Prostate gland (tissue), 2 donors: Measurements from ENCODE around the gene CEP126. TPM values are rescaled to one million over a fixed set of nuclear protein-coding genes. Genes with fewer than 3 reads are reported as not detected.
"Not testable (repeated sequence)": the region's sequence is repeated elsewhere in the genome, so short reads cannot be mapped to it uniquely, and the experiment has no call there.

ENCODE experiments used
- DNase-seq: peaks from one replicate; pipeline ENCODE4 v3.0.0-alpha.2; 2019; ENCODE audit warnings: low spot score
- H3K27ac ChIP-seq, 2 donors: fragments of 200-600 bp; sonication (generic); 2 replicates each; pipeline ENCODE4 v1.5.1; 2017 to 2019
- H3K27me3 ChIP-seq: fragments of 200-600 bp; sonication (generic); replicated peaks from 2 replicates; pipeline ENCODE4 v1.5.1; 2019; ENCODE audit not compliant: insufficient read depth
- H3K36me3 ChIP-seq, 2 donors: fragments of 200-600 bp; sonication (generic); 1 replicate in 1 of 2; 2 replicates in 1 of 2; pipeline versions ENCODE4 v1.5.1 to v1.8.1; 2017 to 2019
- H3K4me1 ChIP-seq: fragments of 200-600 bp; sonication (generic); replicated peaks from 2 replicates; pipeline ENCODE4 v1.5.1; 2019
- H3K4me3 ChIP-seq, 2 donors: fragments of 200-600 bp; sonication (generic); 2 replicates each; pipeline ENCODE4 v1.5.1; 2017 to 2019
- H3K9me3 ChIP-seq: fragments of 200-600 bp; sonication (generic); 2 replicates; pipeline ENCODE4 v1.5.1; 2017
- POLR2A ChIP-seq: fragments of 450-650 bp; IDR thresholded peaks from one replicate; pipeline ENCODE4 v1.6.1; 2016; ENCODE audit warnings: antibody characterized with exemption, mild to moderate bottlenecking
- POLR2AphosphoS5 ChIP-seq: sonication (generic); formaldehyde crosslinking; IDR thresholded peaks from one replicate; pipeline ENCODE4 v1.6.1; 2017; ENCODE audit warnings: antibody characterized with exemption
- WGBS: methylation state at CpG from one replicate; pipeline ENCODE4 v1.1.5; 2018; 5-methylcytosine and 5-hydroxymethylcytosine counted together
- intact Hi-C: fragments of 100-400 bp; cut with DNase I; formaldehyde crosslinking; loops from one replicate; pipeline ENCODE4 v1.14.2; 2022
- total RNA-seq, 2 donors: library from RNA; depleted of rRNA; stranded (reverse); fragments of >200 nt; gene quantifications; one replicate each; pipeline ENCODE4 v1.1.0, GENCODE V29; 2016
- TF ChIP-seq, protein P1 (sequence below), 4 experiments: fragments of 200-600 bp in 2 of 4; fragments of 450-650 bp in 2 of 4; sonication (generic) in 2 of 4; IDR thresholded peaks; 1 replicate in 3 of 4; 2 replicates in 1 of 4; pipeline ENCODE4 v1.5.1; 2016 to 2019; ENCODE audit warnings: antibody characterized with exemption in 4 of 4, mild to moderate bottlenecking in 2 of 4, moderate library complexity in 2 of 4

Gene CEP126
- total RNA-seq, 2 donors from 2014 or later, result 2.0 to 15.2 TPM

DNA sequence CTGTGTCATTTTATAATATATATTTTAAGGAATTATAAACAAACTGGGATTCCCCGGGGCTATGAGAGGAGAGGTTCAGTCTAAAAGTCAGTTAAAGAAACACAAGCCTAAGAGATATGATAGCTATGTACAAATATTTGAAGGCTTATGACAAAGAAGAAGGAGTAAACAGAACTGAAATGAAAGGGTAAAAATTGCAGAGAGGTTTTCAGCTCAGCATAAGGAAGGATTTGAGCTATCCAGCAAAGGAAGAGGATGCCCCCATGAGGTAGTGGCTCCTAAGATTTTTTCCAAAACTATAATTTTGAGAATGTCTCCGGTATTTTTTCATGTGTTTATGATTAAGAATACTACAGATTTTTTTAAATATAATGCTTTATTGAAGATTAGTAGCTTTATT lies 59.4 kb downstream of the CEP126 start:
- Histone ChIP-seq H3K9me3 (no peaks in the 10 kb centered on the region), H3K27me3 (no peaks in the 10 kb centered on the region), H3K27ac (no peak overlapping the region), H3K36me3 (no peaks in the 10 kb centered on the region), H3K4me3 (no peak overlapping the region), H3K4me1 (no peaks in the 10 kb centered on the region)
- WGBS, result 47% methylated on average over 2 of the region's 2 CpGs
- TF ChIP-seq POLR2AphosphoS5 (no peak), POLR2A (no peak)
- TF ChIP-seq, protein P1, sequence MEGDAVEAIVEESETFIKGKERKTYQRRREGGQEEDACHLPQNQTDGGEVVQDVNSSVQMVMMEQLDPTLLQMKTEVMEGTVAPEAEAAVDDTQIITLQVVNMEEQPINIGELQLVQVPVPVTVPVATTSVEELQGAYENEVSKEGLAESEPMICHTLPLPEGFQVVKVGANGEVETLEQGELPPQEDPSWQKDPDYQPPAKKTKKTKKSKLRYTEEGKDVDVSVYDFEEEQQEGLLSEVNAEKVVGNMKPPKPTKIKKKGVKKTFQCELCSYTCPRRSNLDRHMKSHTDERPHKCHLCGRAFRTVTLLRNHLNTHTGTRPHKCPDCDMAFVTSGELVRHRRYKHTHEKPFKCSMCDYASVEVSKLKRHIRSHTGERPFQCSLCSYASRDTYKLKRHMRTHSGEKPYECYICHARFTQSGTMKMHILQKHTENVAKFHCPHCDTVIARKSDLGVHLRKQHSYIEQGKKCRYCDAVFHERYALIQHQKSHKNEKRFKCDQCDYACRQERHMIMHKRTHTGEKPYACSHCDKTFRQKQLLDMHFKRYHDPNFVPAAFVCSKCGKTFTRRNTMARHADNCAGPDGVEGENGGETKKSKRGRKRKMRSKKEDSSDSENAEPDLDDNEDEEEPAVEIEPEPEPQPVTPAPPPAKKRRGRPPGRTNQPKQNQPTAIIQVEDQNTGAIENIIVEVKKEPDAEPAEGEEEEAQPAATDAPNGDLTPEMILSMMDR (IDR thresholded peaks at IDR 0.05), result no peak
- intact Hi-C loops, result no loop called here
- no peak for DNase-seq

DNA sequence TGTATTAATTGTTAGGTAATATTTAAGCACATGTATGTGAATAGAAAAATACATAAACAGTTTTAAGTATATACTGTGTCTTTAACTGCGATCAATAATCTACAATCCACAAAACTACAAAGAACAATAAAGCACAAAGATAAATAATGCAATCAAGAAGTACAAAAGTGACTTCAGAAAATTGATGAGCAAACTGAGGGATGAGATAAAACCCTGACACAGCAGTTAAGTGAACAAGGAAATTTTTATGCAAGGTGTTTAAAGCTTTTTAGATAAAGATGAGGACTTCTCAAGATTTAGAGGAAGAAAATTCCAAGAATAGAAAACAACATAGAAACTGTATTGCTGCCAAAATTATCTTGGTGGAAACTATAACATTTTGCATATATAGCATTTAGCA lies 60.0 kb downstream of the CEP126 start:
- no peaks in the 10 kb centered on the region for H3K4me1 ChIP-seq
- H3K9me3 ChIP-seq, result no peaks in the 10 kb centered on the region
- H3K4me3 ChIP-seq, result no peak overlapping the region
- intact Hi-C loops, result no loop called here
- no peaks in the 10 kb centered on the region for H3K36me3 ChIP-seq
- no peak for TF ChIP-seq POLR2AphosphoS5
- TF ChIP-seq, protein P1 (IDR thresholded peaks at IDR 0.05), result no peak
- TF ChIP-seq POLR2A, result no peak
- no peak overlapping the region for H3K27ac ChIP-seq
- H3K27me3 ChIP-seq, result no peaks in the 10 kb centered on the region
- DNase-seq, result no peak
- 77% methylated on average over 1 of the region's 1 CpG for WGBS

DNA sequence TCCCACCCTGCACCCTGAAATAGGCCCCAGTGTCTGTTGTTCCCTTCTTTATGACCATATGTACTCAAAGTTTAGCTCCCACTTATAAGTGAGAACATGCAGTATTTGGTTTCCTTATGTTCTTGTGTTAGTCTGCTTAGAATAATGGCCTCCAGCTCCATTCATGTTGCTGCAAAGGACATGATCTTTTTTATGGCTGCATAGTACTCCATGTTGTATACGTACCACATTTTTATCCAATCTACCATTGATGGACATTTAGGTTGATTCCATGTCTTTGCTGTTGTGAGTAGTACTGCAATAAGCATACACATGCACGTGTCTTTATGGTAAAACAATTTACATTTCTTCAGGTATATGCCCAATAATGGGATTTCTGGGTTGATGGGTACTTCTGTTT lies 60.9 kb downstream of the CEP126 start:
- H3K9me3 ChIP-seq, result no peaks in the 10 kb centered on the region
- WGBS, result 96% methylated on average over 2 of the region's 2 CpGs
- no peaks in the 10 kb centered on the region for H3K4me1 ChIP-seq
- TF ChIP-seq, protein P1 (IDR thresholded peaks at IDR 0.05), result no peak
- TF ChIP-seq POLR2A, result no peak
- no peak overlapping the region for H3K4me3 ChIP-seq
- H3K27me3 ChIP-seq, result no peaks in the 10 kb centered on the region
- intact Hi-C loops, result no loop called here
- H3K27ac ChIP-seq, result no peak overlapping the region
- DNase-seq, result no peak
- H3K36me3 ChIP-seq, result no peaks in the 10 kb centered on the region

DNA sequence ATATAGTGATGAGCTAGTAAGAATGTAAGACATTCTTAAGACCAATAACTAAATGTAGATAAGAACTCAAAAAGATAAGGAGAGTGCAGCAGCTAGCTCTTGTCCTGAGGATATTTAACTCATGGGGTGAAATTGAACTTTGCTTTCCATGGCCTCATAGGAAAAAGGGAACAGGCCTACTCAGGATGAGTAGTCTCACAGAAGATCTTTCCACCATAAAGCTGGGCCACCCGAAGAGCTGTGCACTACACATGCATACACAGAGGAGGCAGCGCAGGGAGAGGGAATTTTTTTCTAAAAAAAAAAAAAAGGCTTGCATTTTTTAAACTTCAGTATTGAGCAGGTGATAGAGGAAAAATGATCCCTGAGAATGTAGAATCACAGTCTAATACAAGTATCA lies 72.6 kb downstream of the CEP126 start:
- H3K27me3 ChIP-seq, result no peaks in the 10 kb centered on the region
- no peaks in the 10 kb centered on the region for H3K9me3 ChIP-seq
- WGBS, result 89% methylated on average over 2 of the region's 2 CpGs
- no peaks in the 10 kb centered on the region for H3K4me1 ChIP-seq
- intact Hi-C loops, result no loop called here
- DNase-seq, result no peak
- TF ChIP-seq, protein P1 (IDR thresholded peaks at IDR 0.05), result no peak
- TF ChIP-seq POLR2AphosphoS5 (no peak), POLR2A (no peak)
- H3K4me3 ChIP-seq, result no peak overlapping the region
- no peaks in the 10 kb centered on the region for H3K36me3 ChIP-seq
- H3K27ac ChIP-seq, result no peak overlapping the region

DNA sequence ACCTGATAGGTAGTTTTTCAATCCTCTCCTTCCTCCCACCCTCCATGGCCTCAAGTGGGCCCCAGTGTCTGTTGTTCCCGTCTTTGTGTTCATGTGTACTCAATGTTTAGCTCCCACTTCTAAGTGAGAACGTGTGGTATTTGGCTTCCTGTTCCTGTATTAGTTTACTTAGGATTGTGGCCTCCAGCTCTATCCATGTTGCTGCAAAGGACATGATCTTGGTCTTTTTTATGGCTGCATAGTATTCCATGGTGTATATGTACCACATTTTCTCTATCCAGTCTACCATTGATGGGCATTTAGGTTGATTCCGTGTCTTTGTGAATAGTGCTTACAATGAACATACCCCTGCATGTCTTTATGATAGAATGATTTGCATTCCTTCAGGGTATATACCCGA lies 78.4 kb downstream of the CEP126 start:
- 91% methylated on average over 4 of the region's 4 CpGs for WGBS
- Histone ChIP-seq H3K4me3 (no peak overlapping the region), H3K27me3 (no peaks in the 10 kb centered on the region), H3K4me1 (no peaks in the 10 kb centered on the region), H3K9me3 (no peaks in the 10 kb centered on the region), H3K27ac (no peak overlapping the region), H3K36me3 (no peaks in the 10 kb centered on the region)
- TF ChIP-seq, protein P1 (IDR thresholded peaks at IDR 0.05), result no peak
- TF ChIP-seq POLR2AphosphoS5, result no peak
- TF ChIP-seq POLR2A, result no peak
- intact Hi-C loops, result no loop called here
- DNase-seq, result no peak

DNA sequence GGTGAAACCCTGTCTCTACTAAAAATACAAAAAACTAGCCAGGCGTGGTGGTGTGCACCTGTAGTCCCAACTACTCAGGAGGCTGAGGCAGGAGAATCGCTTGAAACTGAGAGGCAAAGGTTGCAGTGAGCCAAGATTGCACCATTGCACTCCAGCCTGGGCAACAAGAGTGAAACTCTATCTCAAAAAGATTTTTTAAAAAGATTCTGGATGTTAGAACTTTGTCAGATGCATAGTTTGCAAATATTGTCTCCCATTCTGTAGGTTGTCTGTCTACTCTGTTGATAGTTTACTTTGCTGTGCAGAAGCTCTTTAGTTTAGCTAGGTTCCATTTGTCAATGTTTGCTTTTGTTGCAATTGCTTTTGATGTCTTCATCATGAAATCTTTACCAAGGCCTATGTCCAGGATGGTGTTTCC lies 79.3 kb downstream of the CEP126 start:
- H3K4me1 ChIP-seq, H3K27me3 ChIP-seq, H3K36me3 ChIP-seq, DNase-seq, H3K27ac ChIP-seq, H3K4me3 ChIP-seq, H3K9me3 ChIP-seq, intact Hi-C loops: not testable (repeated sequence)
- 81% methylated on average over 2 of the region's 2 CpGs for WGBS
